ENCODE measurements around the gene GNL1.

DNA sequence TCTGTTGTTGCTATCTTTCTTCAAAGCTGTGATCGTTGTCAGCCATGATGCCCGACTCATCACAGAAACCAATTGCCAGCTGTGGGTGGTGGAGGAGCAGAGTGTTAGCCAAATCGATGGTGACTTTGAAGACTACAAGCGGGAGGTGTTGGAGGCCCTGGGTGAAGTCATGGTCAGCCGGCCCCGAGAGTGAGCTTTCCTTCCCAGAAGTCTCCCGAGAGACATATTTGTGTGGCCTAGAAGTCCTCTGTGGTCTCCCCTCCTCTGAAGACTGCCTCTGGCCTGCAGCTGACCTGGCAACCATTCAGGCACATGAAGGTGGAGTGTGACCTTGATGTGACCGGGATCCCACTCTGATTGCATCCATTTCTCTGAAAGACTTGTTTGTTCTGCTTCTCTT, 34.2 kb upstream of the GNL1 start:
- TF ChIP-seq BACH1 (IDR thresholded peaks at IDR 0.05; ENCODE audit: borderline replicate concordance) (no peak), POLR2AphosphoS5 (IDR thresholded peaks at IDR 0.05; ENCODE audit: low read length) (0 out of 2 replicates have a peak, but pooled peaks have one; percentile 6), CREM (IDR thresholded peaks at IDR 0.05; ENCODE audit: low read depth) (no peak), NFYB (IDR thresholded peaks at IDR 0.05; ENCODE audit: insufficient read depth, low read depth, low read length) (no peak), RCOR1 (conservative IDR thresholded peaks at IDR 0.05; ENCODE audit: low read depth, low read length) (no peak), HDAC6 (IDR thresholded peaks at IDR 0.05; ENCODE audit: unreplicated experiment) (no peak), CHD1 (IDR thresholded peaks at IDR 0.05; ENCODE audit: low read depth, low read length) (no peak), JUNB (IDR thresholded peaks at IDR 0.05) (no peak)

All from GM12878 (cell line).